HepG2 (cell line): ENCODE results near the gene BROX. TPM values are rescaled to one million over a fixed set of nuclear protein-coding genes. Genes with fewer than 3 reads are reported as not detected.

Experiments
- ATAC-seq: fragments of 200-7000 bp; cut with Tn5 transposase; 3 replicates; pipeline ENCODE4 v1.9.1; 2020; ENCODE audit warnings: mild to moderate bottlenecking, moderate library complexity
- BruUV-seq: library from RNA; stranded (reverse); fragments of 400-500 nt; replicated peaks from 2 replicates; lab custom pipeline; 2021; lab: Mats Ljungman, UMichigan
- CTCF ChIA-PET: fragments of 300-600 bp; formaldehyde crosslinking; extraction: SDS; loops from one replicate; lab custom pipeline; 2021; ENCODE audit warnings: low total read pairs, inconsistent platforms, low intra/inter-chr PET ratio; lab: Yijun Ruan, JAX
- POLR2A ChIA-PET: fragments of 350-600 bp; sonication (Branson Sonifier 250); formaldehyde crosslinking; loops from one replicate; lab custom pipeline; 2020; ENCODE audit warnings: antibody characterized with exemption, inconsistent platforms; lab: Yijun Ruan, JAX
- DNase-seq: peaks from one replicate; pipeline ENCODE4 v3.0.0-alpha.2; 2015; ENCODE audit warnings: low spot score
- FAIRE-seq: peaks from 3 replicates; lab custom pipeline; 2011; peaks lifted over from hg19 to GRCh38; lab: Jason Lieb, UNC
- H2AFZ ChIP-seq: one replicate; pipeline ENCODE4 v1.6.1; 2011; ENCODE audit warnings: low read length, inconsistent platforms
- H3K27ac ChIP-seq: fragments of 300-600 bp; 3 replicates; pipeline ENCODE4 v1.8.0; 2011; ENCODE audit warnings: mixed run types, mild to moderate bottlenecking, mixed read lengths, low read length, inconsistent platforms; ENCODE audit not compliant: insufficient read depth; ENCODE audit errors: extremely low read length
- H3K27me3 ChIP-seq, 2 experiments: fragments of 200-600 bp in 1 of 2; 2 replicates in 1 of 2; 3 replicates in 1 of 2; pipeline versions ENCODE4 v1.6.0 to v1.8.0; 2011; ENCODE audit warnings: low read length in 2 of 2, mild to moderate bottlenecking in 2 of 2, moderate library complexity in 2 of 2, inconsistent platforms in 1 of 2; ENCODE audit not compliant: insufficient read depth in 2 of 2, control insufficient read depth in 1 of 2
- H3K36me3 ChIP-seq, 2 experiments: fragments of 200-600 bp in 1 of 2; replicated peaks in 1 of 2; 2 replicates in 1 of 2; 3 replicates in 1 of 2; pipeline versions ENCODE4 v1.5.1 to v1.8.0; 2011; ENCODE audit warnings: low read length in 2 of 2, inconsistent platforms in 1 of 2; ENCODE audit not compliant: insufficient read depth in 2 of 2, control insufficient read depth in 1 of 2
- H3K4me1 ChIP-seq: 2 replicates; pipeline ENCODE4 v1.5.1; 2012; ENCODE audit warnings: low read length, inconsistent platforms; ENCODE audit not compliant: insufficient read depth
- H3K4me2 ChIP-seq: 2 replicates; pipeline ENCODE4 v1.6.0; 2011; ENCODE audit warnings: low read depth, low read length, inconsistent platforms
- H3K4me3 ChIP-seq, 3 experiments: fragments of 200-600 bp in 1 of 3; sonication (generic), shearing (Covaris generic) in 1 of 3; replicated peaks in 1 of 3; 2 replicates each; pipeline ENCODE4 v1.5.1; 2011 to 2016; ENCODE audit warnings: low read length in 3 of 3, inconsistent platforms in 2 of 3, low read depth in 2 of 3, mild to moderate bottlenecking in 2 of 3, control low read depth in 1 of 3, mixed read lengths in 1 of 3; ENCODE audit not compliant: insufficient read depth in 1 of 3
- H3K79me2 ChIP-seq: one replicate; pipeline ENCODE4 v1.6.1; 2011; ENCODE audit warnings: low read length, inconsistent platforms; ENCODE audit not compliant: insufficient read depth
- H3K9ac ChIP-seq: 2 replicates; pipeline ENCODE4 v1.6.0; 2011; ENCODE audit warnings: mild to moderate bottlenecking, low read depth, low read length, inconsistent platforms; ENCODE audit not compliant: insufficient read depth
- H3K9me3 ChIP-seq: 2 replicates; pipeline ENCODE4 v1.5.1; 2012; ENCODE audit warnings: mild to moderate bottlenecking, low read length
- H4K20me1 ChIP-seq: 2 replicates; pipeline ENCODE4 v1.6.0; 2011; ENCODE audit warnings: inconsistent platforms, mild to moderate bottlenecking, low read length, moderate library complexity; ENCODE audit not compliant: insufficient read depth
- ATF1 ChIP-seq: IDR thresholded peaks from 2 replicates; pipeline ENCODE4 v1.6.1; 2016; ENCODE audit warnings: mild to moderate bottlenecking, control low read depth
- ELF1 ChIP-seq: sonication (generic); formaldehyde crosslinking; IDR thresholded peaks from 2 replicates; pipeline ENCODE4 v1.4.0; 2020; ENCODE audit warnings: missing genetic modification reagents
- RAD51 ChIP-seq: fragments of 450-650 bp; IDR thresholded peaks from 2 replicates; pipeline ENCODE4 v1.6.1; 2016; ENCODE audit warnings: borderline replicate concordance
- SIX4 ChIP-seq: sonication (generic); formaldehyde crosslinking; IDR thresholded peaks from 2 replicates; pipeline ENCODE4 v1.4.0; 2020; ENCODE audit warnings: missing genetic modification reagents
- SP1 ChIP-seq, 2 experiments: fragments of 450-650 bp in 1 of 2; sonication (generic) in 1 of 2; formaldehyde crosslinking in 1 of 2; IDR thresholded peaks; 2 replicates each; pipeline versions ENCODE4 v1.4.0 to v1.6.1; 2016 to 2020; ENCODE audit warnings: missing genetic modification reagents in 1 of 2
- TCF12 ChIP-seq, 2 experiments: fragments of 450-650 bp in 1 of 2; sonication (generic) in 1 of 2; formaldehyde crosslinking in 1 of 2; IDR thresholded peaks; 2 replicates each; pipeline versions ENCODE4 v1.6.1 to v1.8.0; 2017 to 2022; ENCODE audit warnings: antibody characterized with exemption in 1 of 2, mild to moderate bottlenecking in 1 of 2, missing genetic modification reagents in 1 of 2, moderate library complexity in 1 of 2
- TMF1 ChIP-seq: sonication (generic); formaldehyde crosslinking; IDR thresholded peaks from 2 replicates; pipeline ENCODE4 v1.8.1; 2022; ENCODE audit warnings: low read depth, missing genetic modification reagents
- ZNF644 ChIP-seq: IDR thresholded peaks from 2 replicates; pipeline ENCODE4 v1.6.1; 2016; ENCODE audit warnings: low read depth
- WGBS: methylation state at CpG from one replicate; pipeline ENCODE4 v1.1.6; 2017; ENCODE audit warnings: low lambda C conversion rate; 5-methylcytosine and 5-hydroxymethylcytosine counted together
- in situ Hi-C: cut with HindIII; loops from 2 replicates; pipeline ENCODE4 v1.10.0; 2017; ENCODE audit warnings: low pct_unique_long_range_greater_than_20kb; ENCODE audit not compliant: extremely low pct_ligation_motif_present
- intact Hi-C: fragments of 100-400 bp; cut with micrococcal nuclease; formaldehyde crosslinking; loops from one replicate; pipeline ENCODE4 v1.10.0; 2022; ENCODE audit not compliant: unreplicated experiment
- polyA plus RNA-seq, 8 experiments: library from polyadenylated mRNA; depleted of rRNA in 3 of 8; stranded (reverse) in 7 of 8; unstranded in 1 of 8; fragments of >200 nt; fragmentation: Illumina TruSeq in 4 of 8; extraction: Trizol in 4 of 8; gene quantifications; 2 replicates each; pipeline versions ENCODE4 v1.2.1 to v1.2.3, GENCODE V29; 2011 to 2016; ENCODE audit warnings: low read depth in 4 of 8, missing spikeins in 1 of 8, mixed read lengths in 1 of 8; ENCODE audit not compliant: insufficient read depth in 1 of 8
- total RNA-seq, 5 experiments: library from RNA; depleted of rRNA; stranded (reverse); fragments of >200 nt; fragmentation: Illumina TruSeq; extraction: Trizol; gene quantifications; 2 replicates each; pipeline ENCODE4 v1.2.3, GENCODE V29; 2016; ENCODE audit warnings: low read depth in 1 of 5

Gene BROX
- total and polyA plus RNA-seq, 2 of the 13 experiments (the other 11 are each of a cell fraction or from before 2014, with no cell fraction given) = 4.4 to 33.2 TPM

DNA sequence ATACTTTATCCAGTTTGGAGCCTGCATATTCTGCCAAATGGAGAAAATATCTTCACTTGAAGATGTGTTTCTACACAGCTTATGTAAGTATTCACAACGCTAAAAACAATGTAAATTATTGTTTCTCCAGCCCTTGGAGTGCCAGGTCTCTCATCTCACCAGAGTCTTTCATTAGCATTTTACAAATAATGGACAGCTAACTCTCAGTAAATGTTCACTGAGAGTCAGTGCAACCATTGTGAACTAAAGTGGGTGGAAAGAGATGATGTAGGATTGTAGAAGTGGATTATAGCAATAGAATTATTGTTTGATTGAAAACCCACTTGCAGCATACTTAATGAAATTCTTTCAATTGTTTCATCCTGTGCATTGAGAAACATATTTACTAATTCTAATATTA, 16.4 kb downstream of the BROX start:
- POLR2A ChIA-PET = no interaction called here
- intact Hi-C loops = no loop called here

DNA sequence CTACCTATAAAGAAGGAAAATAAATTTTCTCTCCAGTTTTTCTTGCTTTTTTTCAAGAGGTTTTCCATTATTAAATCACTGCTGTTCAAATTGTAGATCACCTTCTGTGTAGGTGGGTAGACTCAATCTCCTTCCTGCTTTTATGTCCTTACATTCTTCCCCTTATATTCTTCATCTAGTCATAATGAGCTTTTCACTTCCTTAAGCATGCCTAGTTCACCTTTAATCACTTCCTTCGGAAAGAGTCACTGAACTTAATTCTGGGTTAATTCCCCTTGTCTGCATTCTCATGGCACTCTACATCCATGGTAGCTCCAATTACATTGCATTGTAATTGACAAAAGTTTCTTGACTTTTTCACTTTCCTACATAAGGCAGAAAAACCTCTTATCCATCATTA, 18.5 kb downstream of the BROX start:
- no peak overlapping the region for H3K4me2 ChIP-seq
- no peak overlapping the region for H2AFZ ChIP-seq
- H3K4me3 ChIP-seq = no peak overlapping the region
- H3K79me2 ChIP-seq = no peaks in the 10 kb centered on the region
- no TSS peak for BruUV-seq
- 97% methylated on average over 1 of the region's 1 CpG for WGBS
- peaks cover 5 to 76% of the 10 kb centered on the region in 2 experiments for H3K36me3 ChIP-seq
- intact Hi-C loops (no loop called here), in situ Hi-C loops (no loop called here)
- no peak for DNase-seq
- H3K9me3 ChIP-seq = no peaks in the 10 kb centered on the region
- ChIA-PET POLR2A (no interaction called here), CTCF (no interaction called here)
- FAIRE-seq = no peak
- H3K4me1 ChIP-seq = no peaks in the 10 kb centered on the region
- TF ChIP-seq ATF1 (CRISPR knock-in tag) = no peak
- no peaks in the 10 kb centered on the region for H4K20me1 ChIP-seq
- no peak for ATAC-seq
- H3K27ac ChIP-seq = no peak overlapping the region
- H3K9ac ChIP-seq = no peak overlapping the region
- H3K27me3 ChIP-seq = no peaks in the 10 kb centered on the region

More for the DNA sequence above, 16.4 kb downstream of the BROX start:
- H3K27me3 ChIP-seq = no peaks in the 10 kb centered on the region
- no peak overlapping the region for H3K9ac ChIP-seq
- H4K20me1 ChIP-seq = no peaks in the 10 kb centered on the region
- H3K79me2 ChIP-seq = no peaks in the 10 kb centered on the region
- TF ChIP-seq RAD51 = no peak
- TF ChIP-seq ZNF644 (CRISPR knock-in tag) = no peak
- TF ChIP-seq TMF1 = no peak
- TF ChIP-seq TCF12 (IDR thresholded peaks at IDR 0.05) = no peak
- no peak for TF ChIP-seq TCF12 (CRISPR knock-in tag; IDR thresholded peaks at IDR 0.05)
- no peak for TF ChIP-seq ELF1 (CRISPR knock-in tag)
- no peak for TF ChIP-seq SIX4 (CRISPR knock-in tag)
- no peak for TF ChIP-seq SP1 (IDR thresholded peaks at IDR 0.05)
- TF ChIP-seq SP1 (CRISPR knock-in tag; IDR thresholded peaks at IDR 0.05) = no peak
- H3K9me3 ChIP-seq = no peaks in the 10 kb centered on the region
- no peak overlapping the region for H3K27ac ChIP-seq
- FAIRE-seq (no peak), ATAC-seq (no peak), DNase-seq (no peak)
- H3K4me1 ChIP-seq = no peaks in the 10 kb centered on the region
- CTCF ChIA-PET = no interaction called here
- no peak overlapping the region for H3K4me2 ChIP-seq
- peaks cover 9 to 82% of the 10 kb centered on the region in 2 experiments for H3K36me3 ChIP-seq
- 89% methylated on average over 1 of the region's 1 CpG for WGBS
- in situ Hi-C loops = no loop called here
- H3K4me3 ChIP-seq = no peak overlapping the region
- H2AFZ ChIP-seq = no peak overlapping the region
- BruUV-seq = no TSS peak
